NCI-H345 treated with DMSO at 0.1 percent for 48 hours (cell line): ENCODE results near the gene GNG8.
"Not testable (repeated sequence)": the region's sequence is repeated elsewhere in the genome, so short reads cannot be mapped to it uniquely, and the experiment has no call there.

Source experiments
- DNase-seq: peaks from one replicate; lab custom pipeline; 2025; ENCODE audit not compliant: unreplicated experiment; lab: John Stamatoyannopoulos, UW

Gene GNG8

DNA sequence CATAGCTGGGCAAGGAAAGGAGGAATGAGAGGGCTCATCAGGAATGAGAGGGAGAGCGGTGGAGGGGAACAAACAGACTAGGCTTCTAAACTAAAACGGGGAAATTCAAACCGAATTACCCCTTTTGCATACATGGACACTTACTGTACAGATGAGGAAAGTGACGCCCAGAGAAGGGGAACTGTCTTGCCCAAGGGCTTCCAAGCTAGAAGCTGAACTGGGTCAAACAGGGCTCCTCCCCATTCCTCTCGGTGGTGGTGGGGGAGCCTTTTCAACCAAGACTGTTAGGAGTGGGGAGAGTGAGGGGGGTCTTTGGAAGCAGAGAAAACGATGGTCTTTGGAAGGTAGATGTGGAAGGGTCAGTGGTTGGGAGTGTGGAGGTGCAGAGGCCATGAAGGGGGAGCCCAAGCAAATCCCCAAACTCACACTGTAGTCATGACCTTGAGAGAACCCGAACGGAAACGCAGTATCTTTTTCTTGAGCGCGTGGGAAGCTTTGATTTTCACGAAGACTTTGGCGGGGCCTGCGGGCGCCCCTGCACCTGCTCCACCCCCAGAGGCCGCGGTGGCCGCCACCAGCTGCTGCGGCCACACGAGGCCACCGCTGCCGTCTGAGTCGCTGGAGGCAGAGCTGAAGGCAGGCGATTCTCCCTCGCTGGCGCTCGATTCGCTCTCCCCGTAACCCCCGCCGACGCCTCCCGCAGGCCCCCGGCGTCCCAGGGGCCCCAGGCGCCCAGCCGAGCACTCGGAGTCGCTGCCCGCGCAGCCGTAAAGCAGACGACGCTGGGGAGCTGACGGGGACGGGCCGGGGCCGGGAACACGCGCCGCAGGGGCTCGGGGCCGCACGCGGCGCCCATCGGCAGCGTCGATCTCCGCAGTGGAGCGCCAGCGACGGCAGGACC is 12.3 kb upstream of the GNG8 start:
- DNase-seq: no peak

DNA sequence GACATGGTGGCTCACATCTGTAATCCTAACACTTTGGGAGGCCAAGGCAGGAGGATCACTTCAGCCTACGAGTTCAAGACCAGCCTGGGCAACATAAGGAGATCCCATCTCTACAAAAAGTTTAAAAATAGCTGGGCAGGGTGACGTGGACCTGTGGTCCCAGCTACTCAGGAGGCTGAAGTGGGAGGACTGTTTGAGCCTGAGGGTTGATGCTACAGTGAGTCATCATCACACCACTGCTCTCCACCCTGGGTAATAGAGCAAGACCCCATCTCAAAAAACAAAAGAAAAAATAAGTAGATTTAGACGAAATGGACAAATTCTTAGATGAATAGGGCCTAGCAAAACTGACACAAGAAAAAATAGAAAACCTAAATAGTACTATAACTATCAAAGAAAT is 10.4 kb upstream of the GNG8 start:
- DNase-seq: no peak

DNA sequence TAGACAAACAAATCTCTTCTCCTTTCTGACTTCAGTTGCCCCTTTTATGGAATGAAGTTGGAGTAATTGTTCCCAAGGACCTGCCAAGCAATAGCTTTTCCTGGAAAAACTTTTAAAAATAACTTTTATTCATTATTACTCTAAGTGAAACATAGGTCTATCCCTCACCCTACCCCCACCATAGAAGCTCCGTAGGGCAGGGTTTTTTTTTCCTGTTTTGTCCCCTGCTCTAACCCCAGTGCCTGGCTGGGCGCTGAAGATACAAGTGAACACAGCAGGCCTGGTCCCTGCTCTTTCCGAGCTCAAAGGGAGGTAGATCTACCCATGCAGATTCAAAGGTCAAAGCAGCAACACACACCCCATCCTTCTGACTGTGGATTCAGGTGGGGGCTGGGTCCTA is 8.7 kb upstream of the GNG8 start:
- DNase-seq: no peak

DNA sequence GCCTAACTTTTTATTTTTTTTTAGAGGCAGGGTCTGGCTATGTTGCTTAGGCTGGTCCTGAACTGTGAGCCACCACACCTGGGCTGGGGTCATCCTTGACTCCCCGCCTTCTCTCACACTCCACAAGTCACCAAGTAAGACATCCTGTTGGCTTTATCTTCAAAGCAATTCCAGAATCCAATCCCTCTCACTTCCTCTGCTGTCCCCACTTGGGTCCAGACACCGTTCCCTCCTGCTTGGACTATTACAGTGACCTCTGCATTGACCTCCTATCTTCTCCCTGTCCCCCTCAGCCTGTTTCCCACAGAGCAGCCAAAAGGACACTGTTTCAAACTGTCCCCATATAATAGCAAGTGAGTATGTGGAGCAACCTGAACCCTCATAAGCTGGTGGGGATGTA is 4.7 kb upstream of the GNG8 start:
- DNase-seq: no peak

DNA sequence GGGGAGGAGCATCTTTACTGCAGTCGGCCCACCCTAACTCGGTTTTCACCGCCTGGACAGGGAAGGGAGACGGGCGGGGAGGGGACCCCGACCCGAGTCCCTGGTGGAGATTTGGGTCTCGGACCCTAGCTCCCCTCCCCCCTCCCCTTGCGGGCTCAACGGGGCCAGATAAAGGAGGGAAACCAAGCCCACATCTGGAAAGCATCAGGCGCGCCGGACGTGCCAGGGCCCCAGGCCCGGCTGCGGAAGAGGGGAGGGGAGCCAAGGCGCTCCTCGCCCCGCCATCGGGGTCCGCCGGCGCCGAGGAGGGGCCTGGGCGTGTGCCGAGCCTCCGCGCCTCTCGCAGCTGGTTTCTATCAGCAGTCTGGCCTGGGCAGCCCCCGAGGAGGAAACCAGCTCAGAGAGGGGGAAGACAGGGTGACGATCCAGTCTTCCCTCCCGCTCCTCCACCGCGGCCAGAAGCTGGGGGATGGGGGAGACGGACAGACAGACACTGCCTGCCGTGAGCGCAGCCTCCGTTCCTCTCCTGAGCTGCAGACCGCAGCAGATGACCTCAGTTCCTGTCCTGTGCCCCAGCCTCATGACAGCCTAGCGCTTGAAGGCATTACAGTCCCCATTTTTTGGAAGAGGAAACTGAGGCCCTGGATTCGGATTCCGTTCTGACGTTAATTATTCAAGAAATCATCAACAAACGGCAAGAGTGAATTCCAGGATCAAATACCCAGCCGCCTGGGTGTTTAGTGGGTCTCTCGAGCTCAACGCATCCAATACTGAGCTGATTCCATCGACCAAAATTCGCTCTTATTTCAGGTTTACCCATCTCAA is 3.6 kb upstream of the GNG8 start:
- DNase-seq: no peak

DNA sequence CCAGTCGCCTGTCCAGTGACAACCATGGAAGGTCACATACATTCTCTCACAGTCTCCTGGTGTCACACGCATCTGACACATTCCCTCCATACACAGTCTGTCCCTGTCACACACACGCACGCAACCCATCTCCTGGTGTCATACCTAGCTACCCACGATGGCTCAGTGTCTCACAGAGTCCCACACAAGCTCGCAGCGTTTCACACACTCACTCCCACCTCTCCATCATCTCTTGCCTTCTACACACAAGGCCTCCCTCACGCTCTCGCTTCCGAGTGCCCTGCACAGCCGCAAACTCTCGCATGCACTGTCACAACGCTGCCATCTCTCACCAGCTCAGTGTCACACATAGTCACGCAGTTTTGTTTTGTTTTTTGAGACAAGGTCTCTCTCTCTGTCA is 1.2 kb upstream of the GNG8 start:
- DNase-seq: no peak

DNA sequence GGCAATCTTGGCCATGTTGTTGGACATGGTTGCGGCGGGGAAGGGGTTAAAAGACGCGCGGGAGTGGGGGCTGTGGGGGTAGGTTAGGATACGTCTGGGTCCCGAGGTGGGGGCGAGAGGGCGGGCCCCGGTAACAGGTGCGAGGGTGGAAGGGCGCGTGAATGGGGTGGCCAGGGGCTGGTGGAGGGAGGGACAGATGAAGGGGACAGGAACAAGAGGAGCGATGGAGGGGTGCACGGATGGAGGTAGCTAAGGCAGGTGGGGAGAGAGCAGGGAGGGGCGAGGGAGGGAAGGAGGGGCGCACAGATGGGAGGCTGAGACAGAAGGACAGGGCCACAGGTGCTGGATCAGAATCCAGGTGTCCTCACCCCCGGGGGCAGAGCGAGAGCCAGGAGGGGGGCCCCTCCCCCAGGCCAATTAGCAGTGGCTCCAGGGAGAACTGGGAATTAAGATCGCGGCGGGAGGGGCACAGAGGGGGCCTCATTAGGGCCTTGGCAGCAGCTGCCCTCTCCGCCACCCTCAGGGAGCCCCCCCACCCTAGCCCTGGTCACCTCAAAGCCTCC is 1.3 kb downstream of the GNG8 start:
- peak; percentile 33 for DNase-seq

DNA sequence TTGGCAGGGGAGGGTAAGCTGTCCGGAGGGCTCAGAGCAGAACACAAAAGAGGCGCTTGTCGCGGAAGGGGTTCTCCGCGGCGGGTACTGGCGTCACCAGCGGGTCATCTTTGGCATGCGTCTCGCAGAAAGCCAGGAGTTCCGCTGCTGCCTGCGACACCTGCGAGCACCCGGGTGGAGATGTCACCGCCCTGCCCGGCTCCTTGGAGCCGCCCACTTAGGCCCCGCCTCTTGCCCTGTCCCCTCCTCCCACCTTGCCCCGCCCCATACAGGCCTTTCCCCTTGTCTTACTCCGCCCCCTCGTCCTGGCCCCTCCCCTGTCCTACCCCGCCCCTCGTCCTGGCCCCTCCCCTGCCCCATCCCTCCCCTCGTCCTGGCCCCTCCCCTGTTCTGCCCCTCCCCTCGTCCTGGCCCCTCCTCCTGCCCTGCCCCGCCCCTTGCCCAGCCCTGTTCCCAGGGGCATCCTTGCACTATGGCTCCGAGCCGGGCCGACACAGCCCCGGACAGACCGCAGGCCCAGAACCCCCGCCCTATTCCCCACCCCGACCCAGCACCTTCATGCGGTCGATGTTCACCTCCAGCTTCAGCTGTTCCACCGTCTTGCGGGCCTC is 1.9 kb downstream of the GNG8 start:
- DNase-seq: peak; percentile 30

DNA sequence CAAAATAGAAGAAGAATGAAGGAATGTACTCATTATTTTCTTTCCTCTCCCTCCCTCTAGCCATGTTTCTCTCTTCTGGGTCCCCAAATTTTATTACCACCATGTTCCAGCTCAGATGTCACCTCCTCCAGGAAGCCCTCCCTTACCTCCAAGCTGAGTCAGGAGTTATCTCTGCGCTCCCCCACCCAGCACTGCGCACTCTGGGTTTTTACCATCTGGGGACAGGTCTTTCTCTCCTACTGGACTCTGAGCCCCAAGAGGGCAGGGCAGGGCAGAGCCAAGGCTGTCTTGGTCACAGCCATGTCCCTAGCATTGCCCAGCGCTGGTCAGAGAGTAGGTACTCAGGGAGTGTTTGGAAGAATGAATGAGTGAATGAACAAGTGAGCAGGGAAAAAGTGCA is 2.9 kb downstream of the GNG8 start:
- no peak for DNase-seq

DNA sequence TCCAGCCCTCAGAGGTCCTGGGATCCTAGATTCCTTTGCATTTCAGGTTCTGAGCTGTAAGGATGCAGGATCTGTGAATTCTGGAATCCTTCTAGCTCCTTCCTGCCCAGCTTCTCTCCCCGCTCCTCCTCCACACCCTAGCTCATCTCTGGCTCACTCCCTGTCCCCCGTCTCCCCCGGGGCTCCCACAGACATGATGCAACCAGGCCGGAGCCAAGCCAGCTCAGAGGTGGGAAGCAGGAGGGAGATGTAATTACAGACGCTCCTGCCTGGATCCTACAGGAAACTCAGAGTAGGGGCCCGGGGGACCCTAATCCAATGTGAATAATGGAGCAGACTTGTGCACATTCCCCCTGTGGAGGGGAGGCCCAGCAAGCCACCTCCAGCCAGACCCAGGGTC is 4.5 kb downstream of the GNG8 start:
- no peak for DNase-seq

DNA sequence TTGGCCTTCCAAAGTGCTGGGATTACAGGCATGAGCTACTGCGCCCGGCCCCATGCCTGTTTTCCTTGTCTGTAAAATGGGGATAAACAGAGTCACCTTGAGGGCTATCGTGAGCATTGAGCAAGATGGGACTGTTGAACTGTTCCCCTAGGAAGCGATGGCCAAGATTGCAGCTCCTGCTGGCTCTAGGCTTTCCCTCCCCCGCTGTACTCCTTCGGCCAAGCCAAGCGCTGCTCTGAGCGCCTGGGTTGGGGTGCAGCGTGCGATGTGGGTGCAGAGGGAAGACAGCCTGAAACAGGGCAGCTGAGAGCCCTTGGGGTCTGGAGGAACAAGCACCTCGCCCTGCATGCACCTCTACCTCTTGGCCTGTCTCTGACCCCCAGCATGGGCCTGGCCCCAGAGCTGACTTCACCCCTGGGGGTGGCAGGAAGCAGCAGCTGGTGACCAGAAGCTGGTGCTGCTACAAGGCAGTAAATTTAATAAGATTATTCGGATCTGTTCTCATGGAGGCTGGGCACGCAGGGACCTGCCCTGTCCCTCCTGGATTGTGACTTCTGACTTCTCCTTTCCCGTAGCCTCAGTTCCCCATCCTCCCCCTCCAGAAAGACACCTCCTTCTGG is 5.3 kb downstream of the GNG8 start:
- DNase-seq: no peak

DNA sequence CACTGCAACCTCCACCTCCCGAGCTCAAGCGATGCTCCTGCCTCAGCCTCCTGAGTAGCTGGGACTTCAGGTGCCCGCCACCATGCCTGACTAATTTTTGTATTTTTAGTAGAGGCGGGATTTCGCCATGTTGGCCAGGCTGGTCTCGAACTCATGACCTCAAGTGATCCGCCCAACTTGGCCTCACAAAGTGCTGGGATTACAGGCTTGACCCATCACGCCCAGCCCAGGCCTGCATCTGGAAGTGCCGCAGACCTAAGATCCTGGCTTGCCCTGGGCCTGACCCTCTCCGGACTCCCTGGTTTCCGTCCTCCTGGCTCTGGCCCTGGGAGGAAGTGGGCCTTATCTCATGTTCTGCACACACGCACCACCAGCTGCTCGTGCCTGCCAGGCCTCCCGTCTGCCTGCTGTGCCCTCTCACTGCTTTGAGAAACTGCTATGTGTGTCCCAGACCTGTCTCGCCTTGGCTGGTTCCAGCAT is 6.4 kb downstream of the GNG8 start:
- DNase-seq: no peak

DNA sequence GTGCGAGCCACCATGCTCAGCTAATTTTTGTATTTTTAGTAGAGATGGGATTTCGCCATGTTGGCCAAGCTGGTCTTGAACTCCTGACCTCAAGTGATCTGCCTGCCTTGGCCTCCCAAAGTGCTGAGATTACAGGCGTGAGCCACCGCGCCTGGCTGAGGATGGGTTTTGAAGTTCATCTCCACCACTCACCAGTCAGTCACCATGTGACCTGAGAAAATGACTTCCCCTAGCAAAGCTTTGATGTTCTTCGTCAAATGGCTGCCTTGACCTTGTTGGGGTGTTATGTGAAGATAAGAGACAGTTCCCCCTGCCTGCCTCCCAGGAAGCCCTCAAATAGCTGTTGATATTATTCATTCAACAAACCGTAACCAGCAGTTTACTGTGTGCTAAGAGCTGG is 7.0 kb downstream of the GNG8 start:
- not testable (repeated sequence) for DNase-seq

DNA sequence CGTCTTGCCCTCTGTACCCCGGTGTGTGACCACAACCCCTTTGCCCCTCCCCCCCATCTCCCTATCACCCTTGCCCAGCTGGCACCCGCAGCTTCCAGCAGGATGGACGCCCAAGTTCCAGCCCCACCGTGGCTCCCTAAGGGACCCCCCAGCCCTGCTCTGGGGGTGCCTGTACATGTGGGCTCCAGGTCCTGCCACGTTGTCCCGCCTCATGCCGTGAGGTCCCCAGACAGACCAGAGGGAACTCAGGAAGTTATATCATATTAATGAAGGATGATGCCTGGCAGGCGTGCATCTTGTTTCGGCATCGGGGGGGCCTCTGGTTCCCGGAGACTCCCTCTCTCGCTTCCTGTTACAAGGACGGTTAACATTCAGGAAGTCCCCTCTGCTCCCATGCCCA is 9.6 kb downstream of the GNG8 start:
- no peak for DNase-seq

DNA sequence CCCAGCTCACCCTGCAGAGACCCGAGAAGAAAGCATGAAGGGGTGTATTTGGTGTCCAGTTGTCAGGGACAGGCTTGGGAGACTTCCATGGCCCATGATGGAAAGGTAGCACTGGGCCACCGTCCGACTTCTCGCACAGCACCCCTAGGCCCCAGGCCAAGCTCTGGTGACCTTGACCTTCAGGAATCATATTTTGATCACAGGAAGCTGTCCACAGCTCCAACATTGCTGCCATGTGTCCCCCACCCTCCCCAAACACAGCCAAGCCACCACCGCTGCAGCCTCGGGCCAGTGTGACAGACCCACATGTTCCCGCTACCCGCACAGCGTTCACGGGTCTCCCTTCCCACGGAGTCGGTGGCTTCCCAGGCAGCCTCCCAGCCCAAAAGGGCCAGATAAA is 10.3 kb downstream of the GNG8 start:
- DNase-seq: no peak

DNA sequence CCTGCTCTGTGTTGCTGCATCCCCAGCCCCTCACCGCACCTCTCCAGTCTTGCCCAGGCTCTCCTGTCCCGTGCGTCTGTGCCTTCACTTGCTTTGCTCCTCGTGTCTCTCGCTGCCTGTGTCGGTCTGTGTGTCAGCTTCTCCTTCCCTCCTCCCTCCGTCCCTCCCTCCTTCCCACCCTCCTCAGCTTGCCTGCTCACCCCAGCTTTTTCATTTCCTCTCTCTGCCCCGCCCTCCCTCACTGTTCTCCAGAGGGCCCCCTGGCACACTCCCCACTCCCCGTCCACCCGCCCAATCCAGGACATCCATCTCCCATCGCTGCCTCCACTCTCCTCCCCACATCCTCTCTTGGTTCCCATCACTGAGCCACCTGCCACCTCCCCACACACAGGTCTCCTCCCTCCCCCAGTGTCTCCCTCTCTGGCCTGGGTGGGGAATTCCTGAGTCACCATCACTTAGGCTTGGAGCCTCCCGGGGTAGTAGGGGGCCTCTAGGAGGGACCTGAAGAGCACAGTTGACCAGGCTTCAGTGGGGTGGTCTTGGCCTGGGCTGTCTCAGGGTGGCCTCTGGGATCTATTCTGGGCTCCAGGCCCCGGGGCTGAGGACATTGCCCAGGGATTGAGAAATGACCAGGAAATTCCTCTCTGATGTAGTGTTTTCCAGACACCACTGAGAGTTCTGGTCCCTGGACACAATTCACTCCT is 10.9 kb downstream of the GNG8 start, which contains the start of gene PTGIR:
TSS of gene PTGIR (minus strand) at position 132 of the 704 bp plus-strand sequence. CDS start 864 bp downstream, outside the sequence.
- no peak for DNase-seq

DNA sequence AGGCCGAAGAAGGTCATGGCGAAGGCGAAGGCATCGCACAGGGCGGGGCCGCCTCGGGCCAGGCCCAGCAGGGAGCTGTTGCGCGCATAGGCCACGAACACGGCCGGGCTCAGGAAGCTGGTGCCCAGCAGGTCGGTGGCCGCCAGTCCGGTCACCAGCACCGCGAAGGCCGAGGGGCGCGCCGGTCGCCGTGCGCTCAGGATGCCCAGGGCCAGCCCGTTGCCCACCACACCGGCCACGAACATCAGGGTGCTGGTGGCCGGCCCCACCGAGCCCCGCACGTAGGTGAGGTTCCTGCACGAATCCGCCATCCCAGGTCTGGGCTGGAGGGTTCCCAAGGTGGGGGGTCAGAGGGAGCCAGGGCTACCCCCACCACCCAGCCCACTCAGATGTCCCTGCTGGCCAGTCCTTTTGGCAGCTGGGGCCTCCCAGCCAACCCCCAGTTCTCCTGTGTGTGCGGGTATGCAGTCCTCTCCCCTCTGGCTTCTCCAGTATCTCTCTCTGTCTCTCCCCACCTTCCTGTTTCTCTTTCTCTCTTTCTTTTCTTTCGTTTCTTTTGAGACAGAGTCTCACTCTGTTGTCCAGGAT is 12.0 kb downstream of the GNG8 start:
- no peak for DNase-seq

DNA sequence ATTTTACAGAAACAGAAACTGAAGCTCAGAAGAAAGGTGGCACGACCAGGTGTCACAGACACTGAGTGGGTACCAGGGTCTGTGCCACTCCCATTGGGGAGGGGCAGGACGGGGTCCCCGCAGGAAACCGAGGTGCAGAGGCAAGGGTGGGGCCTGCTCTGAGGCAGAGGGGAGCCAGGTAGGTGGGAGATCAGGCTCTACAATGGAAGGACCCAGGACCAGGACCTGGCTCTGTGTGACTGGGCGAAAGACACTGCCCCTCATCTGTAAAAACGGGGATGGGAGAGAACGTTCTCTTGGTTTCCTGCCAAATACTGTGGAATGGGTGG is 13.9 kb downstream of the GNG8 start:
- DNase-seq: no peak

DNA sequence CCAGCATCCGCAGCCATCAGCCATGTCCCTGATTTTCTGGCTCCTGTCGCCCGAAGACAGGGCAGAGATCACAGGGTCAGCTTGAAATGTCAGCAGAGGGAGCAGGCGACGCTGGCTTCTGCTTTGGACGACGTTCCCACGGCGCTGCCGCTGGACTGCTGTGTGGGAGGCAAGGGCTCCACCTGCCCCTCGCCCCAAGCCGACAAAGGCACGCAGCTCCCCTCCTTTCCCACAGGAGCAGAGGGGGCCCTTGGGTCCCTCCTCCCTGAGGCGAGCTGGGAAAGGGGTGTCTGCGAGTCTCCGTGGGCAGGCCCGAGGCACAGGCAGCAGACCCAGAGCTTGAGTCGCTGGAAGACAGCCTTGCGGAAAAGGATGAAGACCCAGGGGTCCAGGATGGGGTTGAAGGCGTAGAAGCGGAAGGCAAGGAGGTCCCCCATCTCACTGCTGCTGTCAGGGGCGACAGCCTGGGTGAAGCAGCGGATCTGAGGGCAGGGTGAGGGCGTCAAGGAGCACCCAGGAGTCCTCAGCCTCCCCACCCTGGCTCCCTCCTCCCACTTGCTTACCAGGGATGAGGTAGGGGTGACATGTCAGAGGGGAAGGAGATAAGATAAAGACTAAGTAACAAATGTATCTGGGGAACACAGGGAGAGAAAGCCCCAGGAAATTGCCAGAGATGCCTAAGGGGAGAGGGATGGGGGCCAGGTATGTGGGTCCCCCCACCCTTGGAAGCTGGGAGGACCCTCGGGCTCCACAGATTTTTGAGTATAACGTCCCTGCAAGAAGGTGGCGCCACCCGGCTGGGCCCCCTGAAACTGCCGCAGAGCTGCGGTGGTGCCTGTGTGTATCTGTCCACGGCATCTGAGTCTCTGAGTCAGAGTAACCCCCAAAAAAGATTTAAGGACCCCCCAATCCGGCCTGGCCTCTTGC is 14.5 kb downstream of the GNG8 start:
- DNase-seq: no peak
